LoVo (cell line): ENCODE data around the gene PDE8B.
A peak's percentile ranks its signal among the peaks of the same experiment; 100 is the strongest.

Experiments
- DNase-seq: peaks from one replicate; pipeline ENCODE4 v3.0.0-alpha.2; 2016; ENCODE audit warnings: low spot score

PDE8B gene

GRCh38 chr5:77285251-77285841 lies 74.9 kb downstream of the PDE8B start:
- DNase-seq = no peak

- DNase-seq = no peak
These were observed 81.7 kb downstream of the PDE8B start for GRCh38 chr5:77292026-77292757.

GRCh38 chr5:77294185-77294584 lies 83.7 kb downstream of the PDE8B start:
- no peak for DNase-seq

GRCh38 chr5:77295863-77296378 lies 85.4 kb downstream of the PDE8B start:
- no peak for DNase-seq

GRCh38 chr5:77298146-77298545 lies 87.7 kb downstream of the PDE8B start:
- DNase-seq = no peak

GRCh38 chr5:77300451-77300850 lies 90.0 kb downstream of the PDE8B start:
- no peak for DNase-seq

- DNase-seq = no peak
These were observed 91.0 kb downstream of the PDE8B start for GRCh38 chr5:77301447-77301883.

GRCh38 chr5:77302247-77302646 lies 91.8 kb downstream of the PDE8B start:
- no peak for DNase-seq

GRCh38 chr5:77302653-77303052 lies 92.2 kb downstream of the PDE8B start:
- no peak for DNase-seq

GRCh38 chr5:77304388-77304787 lies 93.9 kb downstream of the PDE8B start:
- no peak for DNase-seq

- no peak for DNase-seq
These were observed 94.9 kb downstream of the PDE8B start for GRCh38 chr5:77305222-77305846.

GRCh38 chr5:77305956-77306355 lies 95.5 kb downstream of the PDE8B start:
- no peak for DNase-seq

- no peak for DNase-seq
These were observed 96.1 kb downstream of the PDE8B start for GRCh38 chr5:77306531-77306930.

GRCh38 chr5:77308154-77308960 lies 97.9 kb downstream of the PDE8B start:
- DNase-seq = no peak

- DNase-seq = no peak
These were observed 98.7 kb downstream of the PDE8B start for GRCh38 chr5:77309140-77309539.

- DNase-seq = no peak
These were observed 100.2 kb downstream of the PDE8B start for GRCh38 chr5:77310494-77311213.

- DNase-seq = no peak
These were observed 100.7 kb downstream of the PDE8B start for GRCh38 chr5:77311214-77311571.

GRCh38 chr5:77312413-77312812 lies 101.9 kb downstream of the PDE8B start:
- DNase-seq = peak; percentile 23

GRCh38 chr5:77316871-77317661 lies 106.6 kb downstream of the PDE8B start:
- no peak for DNase-seq

- no peak for DNase-seq
These were observed 107.6 kb downstream of the PDE8B start for GRCh38 chr5:77318060-77318459.
